ENCODE data around the gene SLC6A6.

- TF ChIP-seq ZNF274 (IDR thresholded peaks at IDR 0.05; ENCODE audit: low read depth, low read length) (no peak), SUZ12 (IDR thresholded peaks at IDR 0.05; ENCODE audit: extremely low read depth, insufficient read depth, insufficient read length) (no peak)
These were observed 50.6 kb downstream of the SLC6A6 start for GRCh38 chr3:14452740-14453710.
